ENCODE results near the gene SLC37A1.

GRCh38 chr21:42542596-42542995 lies 28.9 kb downstream of the SLC37A1 start:
- TF ChIP-seq CTCF (IDR thresholded peaks at IDR 0.05) (no peak), POLR2A (IDR thresholded peaks at IDR 0.05) (no peak), EP300 (IDR thresholded peaks at IDR 0.05) (no peak)
